ENCODE measurements around the gene LYPD3.

Gene LYPD3

DNA sequence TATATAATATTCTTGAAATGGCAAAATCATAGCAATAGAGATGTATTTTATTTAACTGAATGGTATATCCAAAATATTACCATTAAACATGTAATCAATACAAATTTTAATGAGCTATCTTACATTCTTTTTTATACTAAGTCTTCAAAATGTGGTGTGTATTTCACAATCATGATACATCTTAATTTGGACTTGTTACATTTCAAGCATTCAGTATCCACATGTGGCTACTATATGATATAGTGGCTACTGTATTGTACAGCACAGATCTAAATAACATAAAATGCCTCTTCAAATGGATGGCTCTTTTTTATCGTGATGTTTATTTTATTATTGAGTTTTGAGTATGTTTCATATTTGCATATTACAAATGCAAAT is 42.7 kb downstream of the LYPD3 start:
- TF ChIP-seq, protein P1, sequence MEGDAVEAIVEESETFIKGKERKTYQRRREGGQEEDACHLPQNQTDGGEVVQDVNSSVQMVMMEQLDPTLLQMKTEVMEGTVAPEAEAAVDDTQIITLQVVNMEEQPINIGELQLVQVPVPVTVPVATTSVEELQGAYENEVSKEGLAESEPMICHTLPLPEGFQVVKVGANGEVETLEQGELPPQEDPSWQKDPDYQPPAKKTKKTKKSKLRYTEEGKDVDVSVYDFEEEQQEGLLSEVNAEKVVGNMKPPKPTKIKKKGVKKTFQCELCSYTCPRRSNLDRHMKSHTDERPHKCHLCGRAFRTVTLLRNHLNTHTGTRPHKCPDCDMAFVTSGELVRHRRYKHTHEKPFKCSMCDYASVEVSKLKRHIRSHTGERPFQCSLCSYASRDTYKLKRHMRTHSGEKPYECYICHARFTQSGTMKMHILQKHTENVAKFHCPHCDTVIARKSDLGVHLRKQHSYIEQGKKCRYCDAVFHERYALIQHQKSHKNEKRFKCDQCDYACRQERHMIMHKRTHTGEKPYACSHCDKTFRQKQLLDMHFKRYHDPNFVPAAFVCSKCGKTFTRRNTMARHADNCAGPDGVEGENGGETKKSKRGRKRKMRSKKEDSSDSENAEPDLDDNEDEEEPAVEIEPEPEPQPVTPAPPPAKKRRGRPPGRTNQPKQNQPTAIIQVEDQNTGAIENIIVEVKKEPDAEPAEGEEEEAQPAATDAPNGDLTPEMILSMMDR (IDR thresholded peaks at IDR 0.05): no peak
- H3K27ac ChIP-seq: no peak overlapping the region
- H3K4me1 ChIP-seq (ENCODE audit: control insufficient read depth in 1 of 2, insufficient read depth in 1 of 2, low read depth in 1 of 2, low read length in 1 of 2): peaks cover 20 to 27% of the 10 kb centered on the region in 2 experiments
- no peaks in the 10 kb centered on the region for H3K36me3 ChIP-seq
- H3K27me3 ChIP-seq: no peaks in the 10 kb centered on the region
- no peaks in the 10 kb centered on the region for H3K9me3 ChIP-seq
- H3K4me3 ChIP-seq (ENCODE audit: low read depth in 1 of 2, low read length in 1 of 2): no peak overlapping the region

DNA sequence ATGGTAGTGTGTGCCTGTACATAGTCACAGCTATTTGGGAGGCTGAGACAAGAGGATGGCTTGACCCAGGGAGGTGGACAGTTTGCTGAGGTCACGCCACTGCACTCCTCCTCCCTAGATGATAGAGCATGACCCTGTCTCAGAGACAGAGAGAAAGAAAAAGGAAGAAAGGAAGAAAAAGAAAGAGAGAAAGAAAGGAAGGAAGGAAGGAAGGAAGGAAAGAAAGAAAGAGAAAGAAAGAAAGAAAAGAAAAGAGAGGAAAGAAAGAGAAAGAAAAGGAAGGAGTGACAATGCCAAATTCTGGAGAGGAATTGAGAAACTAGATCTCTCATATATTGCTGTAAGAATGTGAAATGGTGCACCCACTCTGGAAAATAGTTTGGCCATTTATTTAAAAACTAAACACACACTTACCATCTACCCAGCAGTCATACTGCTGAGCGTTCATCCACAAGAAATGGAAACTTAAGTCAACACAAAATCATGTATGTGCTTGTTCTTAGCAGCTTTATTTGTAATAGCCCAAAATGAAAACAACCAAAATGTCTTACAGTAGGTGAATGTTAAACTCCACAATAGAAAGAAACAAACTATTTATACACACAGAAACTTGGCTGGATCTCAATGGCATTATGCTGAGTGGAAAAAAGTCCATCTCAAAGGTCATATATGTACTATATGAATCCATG is 43.3 kb downstream of the LYPD3 start:
- Histone ChIP-seq H3K9me3 (no peaks in the 10 kb centered on the region), H3K27me3 (no peaks in the 10 kb centered on the region), H3K36me3 (no peaks in the 10 kb centered on the region), H3K4me1 (ENCODE audit: control insufficient read depth in 1 of 2, insufficient read depth in 1 of 2, low read depth in 1 of 2, low read length in 1 of 2) (peaks cover 19 to 25% of the 10 kb centered on the region in 2 experiments), H3K27ac (no peak overlapping the region), H3K4me3 (ENCODE audit: low read depth in 1 of 2, low read length in 1 of 2) (no peak overlapping the region)
- TF ChIP-seq, protein P1 (IDR thresholded peaks at IDR 0.05): no peak

DNA sequence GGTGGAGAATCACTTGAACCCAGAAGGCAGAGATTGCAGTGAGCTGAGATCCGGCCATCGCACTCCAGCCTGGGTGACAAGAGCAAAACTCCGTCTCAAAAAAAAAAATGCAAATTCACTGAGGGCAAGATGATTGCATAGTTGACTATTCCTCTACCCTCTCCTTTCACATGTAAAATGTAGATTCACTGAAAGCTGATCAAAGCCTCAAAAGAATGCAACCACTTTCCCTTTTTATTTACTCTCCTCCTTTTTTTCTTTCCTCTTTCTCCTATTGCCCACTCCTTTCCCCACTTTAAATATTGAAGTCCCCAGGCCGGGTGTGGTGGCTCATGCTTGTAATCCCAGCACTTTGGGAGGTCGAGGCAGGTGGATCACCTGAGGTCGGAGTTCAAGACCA is 44.5 kb downstream of the LYPD3 start:
- Histone ChIP-seq H3K36me3 (no peaks in the 10 kb centered on the region), H3K9me3 (no peaks in the 10 kb centered on the region), H3K27ac (no peak overlapping the region), H3K4me3 (ENCODE audit: low read depth in 1 of 2, low read length in 1 of 2) (no peak overlapping the region), H3K27me3 (no peaks in the 10 kb centered on the region), H3K4me1 (ENCODE audit: control insufficient read depth in 1 of 2, insufficient read depth in 1 of 2, low read depth in 1 of 2, low read length in 1 of 2) (peaks cover 20 to 25% of the 10 kb centered on the region in 2 experiments)
- TF ChIP-seq, protein P1 (IDR thresholded peaks at IDR 0.05): no peak

DNA sequence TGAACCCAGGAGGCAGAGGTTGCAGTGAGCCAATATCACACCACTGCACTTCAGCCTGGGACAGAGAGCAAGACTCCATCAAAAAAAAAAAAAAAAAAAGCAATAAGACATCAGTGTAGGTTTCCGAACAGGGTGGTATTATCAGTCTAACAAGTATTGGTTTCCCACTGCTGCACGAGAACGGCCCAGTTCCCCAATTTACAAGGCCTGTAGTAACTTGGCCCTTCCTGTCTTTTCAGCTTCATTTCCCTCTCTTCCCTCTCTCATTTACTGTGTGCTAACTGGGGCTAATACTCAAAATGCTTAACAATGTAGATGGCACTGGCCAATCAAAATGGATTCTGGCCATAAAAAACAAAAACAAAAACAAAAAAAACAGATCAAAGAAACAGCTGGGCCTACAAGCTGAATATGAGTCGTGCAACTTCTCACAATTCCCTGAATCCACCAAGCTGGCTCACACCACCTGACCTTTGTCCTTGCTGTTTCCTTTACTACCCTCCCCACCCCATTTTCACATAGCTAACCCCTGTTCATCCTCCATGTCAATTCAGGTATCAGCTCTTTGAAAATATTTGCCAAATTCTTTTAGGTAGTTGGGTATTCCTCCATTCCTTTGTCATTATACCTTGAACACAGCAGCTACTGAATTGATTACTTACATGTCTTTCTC is 48.3 kb downstream of the LYPD3 start:
- TF ChIP-seq, protein P1 (IDR thresholded peaks at IDR 0.05): no peak
- Histone ChIP-seq H3K36me3 (no peaks in the 10 kb centered on the region), H3K9me3 (no peaks in the 10 kb centered on the region), H3K4me3 (ENCODE audit: low read depth in 1 of 2, low read length in 1 of 2) (no peak overlapping the region), H3K4me1 (ENCODE audit: control insufficient read depth in 1 of 2, insufficient read depth in 1 of 2, low read depth in 1 of 2, low read length in 1 of 2) (peaks cover 13 to 15% of the 10 kb centered on the region in 2 experiments), H3K27me3 (no peaks in the 10 kb centered on the region), H3K27ac (no peak overlapping the region)

DNA sequence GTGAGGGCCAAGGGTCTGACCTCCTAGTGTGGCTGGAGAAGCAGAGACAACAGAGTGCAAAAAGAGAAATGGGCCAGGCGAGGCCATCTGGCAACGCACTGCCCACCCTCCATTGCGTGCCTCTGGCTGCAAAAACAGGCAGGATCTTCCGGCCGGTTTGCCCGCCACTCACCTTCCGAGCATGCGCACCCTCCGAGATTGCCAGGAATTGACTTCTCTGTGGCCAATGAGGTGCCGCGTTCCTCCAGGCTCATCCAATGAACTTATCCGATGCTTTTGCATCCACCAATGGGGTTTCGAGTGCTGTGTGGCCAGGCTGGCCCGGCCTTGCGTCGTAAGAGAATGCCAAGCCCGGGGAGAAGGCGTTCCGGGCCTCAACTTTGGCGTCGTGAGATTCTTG is 50.9 kb downstream of the LYPD3 start, which contains the start of gene TEX101:
TEX101 (plus strand) TSS at position 337 of the 400 bp plus-strand sequence. CDS start 1,030 bp downstream, outside the sequence.
- Histone ChIP-seq H3K36me3 (no peaks in the 10 kb centered on the region), H3K27ac (no peak within 1 kb of the TSS), H3K4me3 (ENCODE audit: low read depth in 1 of 2, low read length in 1 of 2) (no peak within 1 kb of the TSS), H3K9me3 (no peaks in the 10 kb centered on the region), H3K27me3 (no peaks in the 10 kb centered on the region), H3K4me1 (ENCODE audit: control insufficient read depth in 1 of 2, insufficient read depth in 1 of 2, low read depth in 1 of 2, low read length in 1 of 2) (peaks cover 26% of the 10 kb centered on the region in 2 experiments)
- TF ChIP-seq, protein P1 (IDR thresholded peaks at IDR 0.05): no peak

Measured in neutrophil (primary cell).